Measurements from ENCODE around the gene CLDN34. TPM values are rescaled to one million over a fixed set of nuclear protein-coding genes. Genes with fewer than 3 reads are reported as not detected.

The CLDN34 gene
- total RNA-seq, 1 experiment from 2014 or later: 0.38 TPM

DNA sequence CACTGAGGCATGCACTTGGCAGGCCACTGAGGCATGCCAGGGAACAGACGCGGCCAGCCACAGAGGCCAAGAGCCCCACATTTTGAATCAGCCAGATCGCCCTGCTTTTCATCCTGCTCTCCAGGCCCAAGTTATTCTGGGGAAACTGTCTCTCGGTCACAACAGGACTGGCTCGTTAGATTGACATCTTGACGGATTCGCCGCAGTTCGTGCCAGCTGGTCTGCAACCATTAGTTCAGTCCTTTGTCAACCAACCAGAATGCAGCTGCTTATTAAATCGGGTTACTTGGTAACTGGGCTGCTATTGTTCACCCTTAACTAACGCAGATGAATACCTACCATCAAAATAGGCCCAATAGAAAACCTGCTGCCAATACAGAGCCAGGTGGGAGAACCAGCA, 16.7 kb downstream of the CLDN34 start:
- no peaks in the 10 kb centered on the region for H3K36me3 Mint-ChIP-seq (ENCODE audit: insufficient read depth, unreplicated experiment)
- no peak for DNase-seq
- no TSS peak for BruUV-seq (replicated peaks)
- CTCF ChIA-PET: no interaction called here
- TF ChIP-seq, protein P1, sequence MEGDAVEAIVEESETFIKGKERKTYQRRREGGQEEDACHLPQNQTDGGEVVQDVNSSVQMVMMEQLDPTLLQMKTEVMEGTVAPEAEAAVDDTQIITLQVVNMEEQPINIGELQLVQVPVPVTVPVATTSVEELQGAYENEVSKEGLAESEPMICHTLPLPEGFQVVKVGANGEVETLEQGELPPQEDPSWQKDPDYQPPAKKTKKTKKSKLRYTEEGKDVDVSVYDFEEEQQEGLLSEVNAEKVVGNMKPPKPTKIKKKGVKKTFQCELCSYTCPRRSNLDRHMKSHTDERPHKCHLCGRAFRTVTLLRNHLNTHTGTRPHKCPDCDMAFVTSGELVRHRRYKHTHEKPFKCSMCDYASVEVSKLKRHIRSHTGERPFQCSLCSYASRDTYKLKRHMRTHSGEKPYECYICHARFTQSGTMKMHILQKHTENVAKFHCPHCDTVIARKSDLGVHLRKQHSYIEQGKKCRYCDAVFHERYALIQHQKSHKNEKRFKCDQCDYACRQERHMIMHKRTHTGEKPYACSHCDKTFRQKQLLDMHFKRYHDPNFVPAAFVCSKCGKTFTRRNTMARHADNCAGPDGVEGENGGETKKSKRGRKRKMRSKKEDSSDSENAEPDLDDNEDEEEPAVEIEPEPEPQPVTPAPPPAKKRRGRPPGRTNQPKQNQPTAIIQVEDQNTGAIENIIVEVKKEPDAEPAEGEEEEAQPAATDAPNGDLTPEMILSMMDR (IDR thresholded peaks at IDR 0.05; ENCODE audit: unreplicated experiment): no peak
- H3K27me3 Mint-ChIP-seq (ENCODE audit: unreplicated experiment): no peaks in the 10 kb centered on the region
- no peak overlapping the region for H3K4me3 Mint-ChIP-seq (ENCODE audit: low read depth, unreplicated experiment)
- H3K4me1 Mint-ChIP-seq (ENCODE audit: low read depth, unreplicated experiment): peaks cover 10% of the 10 kb centered on the region
- H3K9me3 Mint-ChIP-seq (ENCODE audit: low read depth, unreplicated experiment): peaks cover 3% of the 10 kb centered on the region
- intact Hi-C loops (cut with micrococcal nuclease; ENCODE audit: unreplicated experiment): loop anchor here (10.0 kb wide), 2 partner anchors 1121 to 1169 kb away; no protein-coding TSS in a partner anchor
- no peak overlapping the region for H3K27ac Mint-ChIP-seq (ENCODE audit: unreplicated experiment)

DNA sequence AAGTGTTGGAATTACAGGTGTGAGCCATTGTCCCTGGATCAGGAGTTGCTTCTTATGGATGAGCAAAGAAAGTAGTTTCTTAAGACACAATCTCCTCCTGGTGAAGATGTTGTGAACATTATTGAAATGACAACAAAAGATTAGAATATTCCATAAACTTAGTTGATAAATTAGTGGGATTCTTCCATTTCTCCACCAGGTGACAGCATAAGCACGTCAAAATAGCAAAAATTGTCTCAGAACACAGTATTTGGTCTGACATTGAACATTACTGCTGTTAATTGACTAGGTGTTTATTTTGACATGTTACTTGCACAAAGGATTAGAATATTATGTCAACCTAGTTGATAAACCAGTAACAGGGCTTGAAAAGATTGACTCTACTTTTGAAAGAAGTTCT, 21.6 kb downstream of the CLDN34 start:
- DNase-seq: no peak
- Mint-ChIP-seq H3K9me3 (ENCODE audit: low read depth, unreplicated experiment) (peaks cover 3% of the 10 kb centered on the region), H3K4me3 (ENCODE audit: low read depth, unreplicated experiment) (no peak overlapping the region), H3K4me1 (ENCODE audit: low read depth, unreplicated experiment) (no peaks in the 10 kb centered on the region), H3K27me3 (ENCODE audit: unreplicated experiment) (no peaks in the 10 kb centered on the region), H3K36me3 (ENCODE audit: insufficient read depth, unreplicated experiment) (no peaks in the 10 kb centered on the region), H3K27ac (ENCODE audit: unreplicated experiment) (no peak overlapping the region)
- CTCF ChIA-PET: no interaction called here
- intact Hi-C loops (cut with micrococcal nuclease; ENCODE audit: unreplicated experiment): loop anchor here (2.0 to 10.0 kb wide), 3 partner anchors 104 to 1174 kb away; no protein-coding TSS in a partner anchor
- no TSS peak for BruUV-seq (replicated peaks)
- TF ChIP-seq, protein P1 (IDR thresholded peaks at IDR 0.05; ENCODE audit: unreplicated experiment): peak; percentile 42

DNA sequence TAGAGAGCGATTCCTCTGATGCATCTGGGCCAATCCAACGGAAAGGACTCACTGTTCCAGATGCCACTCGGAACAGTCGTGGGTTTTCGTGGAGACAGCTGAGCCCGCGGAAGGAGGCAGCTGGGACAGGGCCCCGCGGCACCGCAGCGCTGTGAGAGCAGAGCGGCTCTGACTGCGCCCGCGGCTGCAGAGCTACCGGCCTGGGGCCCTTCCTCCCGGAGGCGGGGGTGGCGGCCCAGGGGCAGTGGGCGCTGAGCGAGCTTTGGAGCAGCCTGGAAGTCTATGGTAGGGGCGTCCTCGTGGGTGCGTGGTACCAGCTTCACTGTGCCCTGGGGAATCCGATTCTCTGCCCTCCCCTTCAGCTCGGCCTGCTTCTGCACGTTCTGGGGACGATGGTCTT, 24.9 kb downstream of the CLDN34 start:
- Mint-ChIP-seq H3K36me3 (ENCODE audit: insufficient read depth, unreplicated experiment) (no peaks in the 10 kb centered on the region), H3K4me1 (ENCODE audit: low read depth, unreplicated experiment) (no peaks in the 10 kb centered on the region), H3K4me3 (ENCODE audit: low read depth, unreplicated experiment) (no peak overlapping the region), H3K27ac (ENCODE audit: unreplicated experiment) (no peak overlapping the region), H3K9me3 (ENCODE audit: low read depth, unreplicated experiment) (no peaks in the 10 kb centered on the region), H3K27me3 (ENCODE audit: unreplicated experiment) (no peaks in the 10 kb centered on the region)
- DNase-seq: no peak
- TF ChIP-seq, protein P1 (IDR thresholded peaks at IDR 0.05; ENCODE audit: unreplicated experiment): no peak
- CTCF ChIA-PET: interaction anchor here (0.5 to 1.1 kb wide), 3 partner anchors 9 to 128 kb away, joined by 3 read pairs; no protein-coding TSS in a partner anchor
- intact Hi-C loops (cut with micrococcal nuclease; ENCODE audit: unreplicated experiment): no loop called here
- BruUV-seq (replicated peaks): no TSS peak

DNA sequence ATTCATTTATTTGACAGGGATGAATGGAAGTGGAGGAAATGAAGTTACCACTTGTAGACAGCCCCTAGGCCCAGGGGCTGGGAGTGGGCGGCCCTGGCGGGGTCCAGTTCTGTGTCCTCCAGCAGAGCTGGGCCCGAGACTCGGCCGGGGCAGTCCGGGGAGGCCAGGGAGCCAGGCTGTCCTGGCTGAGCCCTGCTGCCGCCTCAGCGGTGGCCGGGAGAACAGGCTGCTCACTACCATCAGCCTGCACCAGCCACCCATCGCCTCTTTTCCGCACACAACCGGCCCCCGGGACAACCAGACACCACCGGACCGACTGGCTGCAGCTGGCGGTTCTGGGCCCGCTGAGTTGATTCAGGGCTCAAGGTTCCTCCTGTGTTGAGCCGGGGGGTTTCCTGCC, 25.6 kb downstream of the CLDN34 start:
- H3K4me1 Mint-ChIP-seq (ENCODE audit: low read depth, unreplicated experiment): no peaks in the 10 kb centered on the region
- CTCF ChIA-PET: interaction anchor here (0.7 to 1.1 kb wide), 2 partner anchors 9 to 127 kb away, joined by 3 read pairs; no protein-coding TSS in a partner anchor
- BruUV-seq (replicated peaks): no TSS peak
- no peak for DNase-seq
- H3K27ac Mint-ChIP-seq (ENCODE audit: unreplicated experiment): no peak overlapping the region
- no peaks in the 10 kb centered on the region for H3K27me3 Mint-ChIP-seq (ENCODE audit: unreplicated experiment)
- H3K36me3 Mint-ChIP-seq (ENCODE audit: insufficient read depth, unreplicated experiment): no peaks in the 10 kb centered on the region
- intact Hi-C loops (cut with micrococcal nuclease; ENCODE audit: unreplicated experiment): no loop called here
- no peak overlapping the region for H3K4me3 Mint-ChIP-seq (ENCODE audit: low read depth, unreplicated experiment)
- H3K9me3 Mint-ChIP-seq (ENCODE audit: low read depth, unreplicated experiment): no peaks in the 10 kb centered on the region
- TF ChIP-seq, protein P1 (IDR thresholded peaks at IDR 0.05; ENCODE audit: unreplicated experiment): no peak
